Activated CD4-positive, alpha-beta T cell treated with anti-CD3 and anti-CD28 coated beads, Interleukin-2, Interleukin-4, amounts not matched to agents 100 ng/mL and 50 ng/mL, durations not matched to agents 16 hours and 8 hours (primary cell): ENCODE measurements around the gene ALDH4A1.
"Not testable (repeated sequence)": the region's sequence is repeated elsewhere in the genome, so short reads cannot be mapped to it uniquely, and the experiment has no call there.

ENCODE experiments used
- DNase-seq: peaks from one replicate; pipeline ENCODE4 v3.0.0-alpha.2; 2020; ENCODE audit warnings: low spot score

ALDH4A1 gene

DNA sequence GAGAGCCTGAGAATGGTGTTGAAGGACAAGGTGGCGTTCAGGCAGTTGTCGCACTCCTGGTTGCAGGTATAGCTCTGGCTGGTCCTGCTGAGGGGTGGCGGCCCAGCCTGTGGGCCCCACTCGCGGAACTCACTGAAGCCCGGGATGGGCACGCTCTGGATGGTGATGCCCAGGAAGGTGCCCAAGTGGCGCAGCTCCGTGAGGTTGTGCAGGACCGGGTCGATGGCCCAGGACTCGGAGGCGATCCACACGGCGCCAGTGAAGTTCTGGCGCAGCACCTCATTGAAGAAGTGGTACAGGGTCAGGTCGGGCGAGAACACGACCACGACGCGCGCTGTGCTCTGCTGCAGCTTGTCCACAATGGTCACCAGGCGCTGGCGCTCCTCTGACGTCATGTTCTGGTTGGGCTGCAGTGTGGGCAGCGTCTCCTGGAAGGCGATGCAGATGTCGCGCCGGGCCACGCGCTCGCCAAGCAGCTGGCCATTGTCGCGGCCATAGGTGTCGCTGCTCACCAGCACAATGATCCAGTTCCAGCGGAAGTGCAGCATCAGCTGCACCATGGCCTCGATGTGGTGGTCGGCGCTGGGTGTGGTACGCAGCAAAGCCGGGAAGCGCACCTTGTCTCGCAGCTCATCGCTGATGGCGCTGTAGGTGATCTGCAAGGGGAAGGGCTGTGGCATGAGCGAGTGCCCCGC, 47.9 kb downstream of the ALDH4A1 start:
- DNase-seq = no peak

DNA sequence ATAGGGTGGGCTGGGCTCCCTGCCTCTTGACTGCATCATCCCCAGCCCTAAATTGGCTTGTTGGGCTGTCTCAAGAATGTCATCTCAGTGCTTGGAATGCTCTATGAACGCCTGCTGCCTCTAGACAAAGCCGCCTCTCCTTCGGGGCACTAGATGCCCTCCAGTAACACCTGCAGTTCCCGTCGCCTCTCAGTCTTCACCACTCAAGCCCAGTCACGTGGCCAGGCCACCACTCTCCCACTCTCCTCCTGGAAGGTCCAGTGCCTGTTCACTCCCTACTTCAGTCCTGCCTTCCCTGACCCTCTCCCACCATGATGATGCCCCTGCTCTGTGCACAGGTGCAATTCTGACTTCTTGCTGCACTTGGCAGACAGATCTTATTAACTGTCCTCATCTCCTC, 49.9 kb downstream of the ALDH4A1 start:
- DNase-seq = no peak

DNA sequence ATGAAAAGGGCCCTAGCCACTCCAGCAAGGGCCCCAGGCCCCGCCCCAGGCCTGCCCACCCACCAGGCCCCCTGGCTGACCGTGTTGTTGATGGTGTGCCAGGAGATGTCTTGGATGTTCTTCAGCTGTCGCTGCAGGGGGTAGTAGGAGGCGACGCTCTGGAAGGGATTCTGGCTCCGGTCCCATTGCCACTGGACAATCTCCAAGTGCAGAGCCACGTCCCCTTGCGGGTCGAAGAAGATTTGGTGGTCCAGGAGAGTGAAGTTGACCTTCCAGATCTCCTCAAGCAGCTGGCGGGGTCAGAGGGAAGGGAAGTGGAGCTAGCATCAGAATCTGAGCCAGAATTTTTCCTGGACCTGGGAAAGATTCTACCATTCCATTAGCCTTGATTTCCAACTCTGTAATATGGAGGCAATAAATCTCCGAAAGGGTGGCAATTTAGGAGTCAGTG, 53.1 kb downstream of the ALDH4A1 start:
- no peak for DNase-seq

GRCh38 chr1:18847723-18848122, 54.6 kb downstream of the ALDH4A1 start:
- not testable (repeated sequence) for DNase-seq

DNA sequence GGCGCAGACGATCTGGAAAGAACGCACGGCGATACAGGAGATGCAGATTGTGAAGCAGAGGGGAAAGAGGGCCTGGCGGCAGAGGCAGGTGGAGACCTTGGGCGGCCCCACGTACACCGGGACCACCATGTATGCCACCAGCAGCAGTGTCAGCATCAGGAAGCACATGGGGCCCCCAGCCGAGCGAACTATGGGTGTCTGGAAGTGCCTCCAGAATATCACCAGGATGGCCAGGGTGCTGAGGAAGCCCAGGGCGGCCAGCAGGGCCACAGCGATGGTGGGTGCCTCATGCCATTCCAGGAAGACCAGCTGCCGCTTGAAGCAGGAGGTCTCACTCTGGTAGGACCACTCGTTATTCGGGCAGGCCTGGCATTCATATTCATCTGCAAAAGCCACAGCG, 62.2 kb downstream of the ALDH4A1 start:
- no peak for DNase-seq

GRCh38 chr1:18836654-18837053, 65.7 kb downstream of the ALDH4A1 start:
- no peak for DNase-seq

- DNase-seq = not testable (repeated sequence)
Observed at GRCh38 chr1:18832319-18832718, 70.0 kb downstream of the ALDH4A1 start.

GRCh38 chr1:18831656-18832055, 70.7 kb downstream of the ALDH4A1 start:
- no peak for DNase-seq

DNA sequence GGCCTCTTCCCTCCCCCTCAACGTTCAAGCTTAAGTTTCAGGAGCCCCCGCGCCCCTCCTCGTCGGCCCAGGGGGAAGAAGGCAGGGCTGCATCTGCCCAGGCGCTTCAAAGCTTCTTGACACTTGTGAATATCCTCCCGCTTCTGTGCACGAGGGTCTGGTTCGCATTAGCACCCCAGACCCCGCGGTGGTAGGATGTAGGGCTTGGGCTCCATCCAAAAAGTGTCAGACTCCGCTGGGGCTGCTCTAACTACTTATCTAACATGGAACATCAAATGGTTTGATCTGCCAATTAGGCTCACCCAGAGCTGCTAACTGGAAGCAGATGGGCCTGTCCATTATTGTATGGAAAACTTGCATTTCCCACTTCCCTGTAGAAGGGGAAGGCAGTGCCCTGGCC, 71.8 kb downstream of the ALDH4A1 start:
- DNase-seq = no peak

DNA sequence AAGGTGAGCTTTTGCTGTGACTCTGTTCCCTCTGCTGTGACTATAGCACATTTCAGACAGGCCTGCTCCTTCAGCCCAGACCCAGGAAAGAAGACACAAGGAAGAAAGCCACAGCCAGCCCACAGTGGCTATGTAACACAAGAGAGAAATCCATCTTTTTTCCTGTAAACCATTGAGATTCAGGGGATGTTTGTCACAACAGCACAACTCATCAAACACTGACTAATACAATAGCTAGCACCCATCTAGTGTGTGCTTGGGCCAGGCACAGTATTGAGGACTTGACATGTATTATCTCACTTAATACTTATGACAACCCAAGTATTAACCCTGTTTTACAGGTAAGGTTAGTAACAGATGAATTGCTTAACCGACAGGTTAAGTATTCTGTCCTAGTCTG, 72.7 kb downstream of the ALDH4A1 start:
- no peak for DNase-seq

DNA sequence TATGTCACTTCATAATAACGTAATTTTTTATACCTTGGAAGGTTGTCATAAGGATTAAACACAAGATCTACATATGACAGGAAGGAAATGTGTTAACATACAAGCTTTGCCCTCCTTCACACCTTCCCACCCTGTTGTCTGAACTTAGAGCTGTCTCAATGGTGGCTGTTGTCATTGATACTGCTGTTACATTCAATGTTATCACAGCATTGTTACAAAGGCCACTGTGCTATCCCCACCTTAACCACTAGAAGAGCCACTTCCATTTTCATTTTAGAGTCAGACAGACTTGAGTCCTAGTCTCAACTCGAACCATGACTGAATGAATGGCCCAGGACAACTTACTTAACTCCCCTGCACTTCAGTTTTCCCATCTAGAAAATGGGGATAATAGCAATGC, 74.1 kb downstream of the ALDH4A1 start:
- DNase-seq = no peak

GRCh38 chr1:18823438-18823837, 78.9 kb downstream of the ALDH4A1 start:
- no peak for DNase-seq
